HepG2 (cell line): ENCODE data around the gene ADGRG1. TPM values are rescaled to one million over a fixed set of nuclear protein-coding genes. Genes with fewer than 3 reads are reported as not detected.

Source experiments
- CERS6 ChIP-seq: sonication (generic); formaldehyde crosslinking; IDR thresholded peaks from 2 replicates; pipeline ENCODE4 v1.5.0; 2020; ENCODE audit warnings: missing genetic modification reagents
- ELF1 ChIP-seq: sonication (generic); formaldehyde crosslinking; IDR thresholded peaks from 2 replicates; pipeline ENCODE4 v1.4.0; 2020; ENCODE audit warnings: missing genetic modification reagents
- GABPA ChIP-seq, 2 experiments: IDR thresholded peaks; 2 replicates each; pipeline ENCODE4 v1.6.1; 2011 to 2016; ENCODE audit warnings: low read depth in 2 of 2, low read length in 1 of 2, missing biosample characterization in 1 of 2, missing genetic modification characterization in 1 of 2
- IKZF5 ChIP-seq: IDR thresholded peaks from 2 replicates; pipeline ENCODE4 v1.6.1; 2018; ENCODE audit warnings: missing genetic modification reagents, mild to moderate bottlenecking, missing compliant biosample characterization
- KAT8 ChIP-seq: IDR thresholded peaks from 2 replicates; pipeline ENCODE4 v1.6.1; 2016; ENCODE audit warnings: missing genetic modification reagents, missing compliant biosample characterization
- MAFF ChIP-seq: IDR thresholded peaks from 2 replicates; pipeline ENCODE4 v1.6.1; 2011; ENCODE audit warnings: low read depth, low read length, improper control_type of control experiment
- MLX ChIP-seq: IDR thresholded peaks from 2 replicates; pipeline ENCODE4 v1.6.1; 2016
- PRDM4 ChIP-seq: sonication (generic); formaldehyde crosslinking; IDR thresholded peaks from 2 replicates; pipeline ENCODE4 v1.9.0; 2021; ENCODE audit warnings: missing genetic modification reagents, borderline replicate concordance
- SNAI1 ChIP-seq: sonication (generic); formaldehyde crosslinking; IDR thresholded peaks from 2 replicates; pipeline ENCODE4 v1.5.0; 2020; ENCODE audit warnings: mild to moderate bottlenecking, missing genetic modification reagents, borderline replicate concordance
- TBP ChIP-seq: sonication (generic); formaldehyde crosslinking; IDR thresholded peaks from 2 replicates; pipeline ENCODE4 v1.5.0; 2020; ENCODE audit warnings: missing genetic modification reagents
- TBX2 ChIP-seq: sonication (generic); formaldehyde crosslinking; IDR thresholded peaks from 2 replicates; pipeline ENCODE4 v1.5.0; 2020; ENCODE audit warnings: missing genetic modification reagents, mild to moderate bottlenecking, borderline replicate concordance
- TEAD3 ChIP-seq: optimal IDR thresholded peaks from 2 replicates; pipeline ENCODE3; 2016; ENCODE audit warnings: borderline replicate concordance
- ZBTB42 ChIP-seq: sonication (generic); formaldehyde crosslinking; IDR thresholded peaks from 2 replicates; pipeline ENCODE4 v1.5.0; 2020; ENCODE audit warnings: mild to moderate bottlenecking, missing genetic modification reagents
- ZC3H13 ChIP-seq: sonication (generic); formaldehyde crosslinking; IDR thresholded peaks from 2 replicates; pipeline ENCODE4 v1.8.1; 2023; ENCODE audit warnings: mild to moderate bottlenecking, missing genetic modification reagents, moderate library complexity
- ZFP36L2 ChIP-seq: sonication (generic); formaldehyde crosslinking; IDR thresholded peaks from 2 replicates; pipeline ENCODE4 v1.4.0; 2020; ENCODE audit warnings: missing genetic modification reagents
- ZNF33A ChIP-seq: sonication (generic); formaldehyde crosslinking; IDR thresholded peaks from 2 replicates; pipeline ENCODE4 v1.5.1; 2020; ENCODE audit warnings: missing genetic modification reagents, mild to moderate bottlenecking, moderate library complexity, borderline replicate concordance
- ZNF569 ChIP-seq: sonication (generic); formaldehyde crosslinking; IDR thresholded peaks from 2 replicates; pipeline ENCODE4 v1.5.0; 2020; ENCODE audit warnings: mild to moderate bottlenecking, missing genetic modification reagents, moderate library complexity, borderline replicate concordance
- polyA plus RNA-seq, 8 experiments: library from polyadenylated mRNA; depleted of rRNA in 3 of 8; stranded (reverse) in 7 of 8; unstranded in 1 of 8; fragments of >200 nt; fragmentation: Illumina TruSeq in 4 of 8; extraction: Trizol in 4 of 8; gene quantifications; 2 replicates each; pipeline versions ENCODE4 v1.2.1 to v1.2.3, GENCODE V29; 2011 to 2016; ENCODE audit warnings: low read depth in 4 of 8, missing spikeins in 1 of 8, mixed read lengths in 1 of 8; ENCODE audit not compliant: insufficient read depth in 1 of 8
- total RNA-seq, 5 experiments: library from RNA; depleted of rRNA; stranded (reverse); fragments of >200 nt; fragmentation: Illumina TruSeq; extraction: Trizol; gene quantifications; 2 replicates each; pipeline ENCODE4 v1.2.3, GENCODE V29; 2016; ENCODE audit warnings: low read depth in 1 of 5
- TF ChIP-seq, protein P1 (sequence below): sonication (generic); formaldehyde crosslinking; IDR thresholded peaks from 2 replicates; pipeline ENCODE4 v1.4.0; 2020; ENCODE audit warnings: mild to moderate bottlenecking, missing genetic modification reagents
- TF ChIP-seq, protein P2 (sequence below), 2 experiments: sonication (generic) in 1 of 2; formaldehyde crosslinking in 1 of 2; IDR thresholded peaks; 2 replicates each; pipeline versions ENCODE4 v1.5.1 to v1.6.1; 2011 to 2020; ENCODE audit warnings: borderline replicate concordance in 1 of 2, low read depth in 1 of 2, low read length in 1 of 2, mild to moderate bottlenecking in 1 of 2, missing genetic modification reagents in 1 of 2, moderate library complexity in 1 of 2

ADGRG1 gene
- total and polyA plus RNA-seq, 2 of the 13 experiments (the other 11 are each of a cell fraction or from before 2014, with no cell fraction given) = 2.7 to 5.9 TPM

GRCh38 chr16:57606847-57607501 lies 21.5 kb upstream of the ADGRG1 start (continued):
- TF ChIP-seq, protein P1, sequence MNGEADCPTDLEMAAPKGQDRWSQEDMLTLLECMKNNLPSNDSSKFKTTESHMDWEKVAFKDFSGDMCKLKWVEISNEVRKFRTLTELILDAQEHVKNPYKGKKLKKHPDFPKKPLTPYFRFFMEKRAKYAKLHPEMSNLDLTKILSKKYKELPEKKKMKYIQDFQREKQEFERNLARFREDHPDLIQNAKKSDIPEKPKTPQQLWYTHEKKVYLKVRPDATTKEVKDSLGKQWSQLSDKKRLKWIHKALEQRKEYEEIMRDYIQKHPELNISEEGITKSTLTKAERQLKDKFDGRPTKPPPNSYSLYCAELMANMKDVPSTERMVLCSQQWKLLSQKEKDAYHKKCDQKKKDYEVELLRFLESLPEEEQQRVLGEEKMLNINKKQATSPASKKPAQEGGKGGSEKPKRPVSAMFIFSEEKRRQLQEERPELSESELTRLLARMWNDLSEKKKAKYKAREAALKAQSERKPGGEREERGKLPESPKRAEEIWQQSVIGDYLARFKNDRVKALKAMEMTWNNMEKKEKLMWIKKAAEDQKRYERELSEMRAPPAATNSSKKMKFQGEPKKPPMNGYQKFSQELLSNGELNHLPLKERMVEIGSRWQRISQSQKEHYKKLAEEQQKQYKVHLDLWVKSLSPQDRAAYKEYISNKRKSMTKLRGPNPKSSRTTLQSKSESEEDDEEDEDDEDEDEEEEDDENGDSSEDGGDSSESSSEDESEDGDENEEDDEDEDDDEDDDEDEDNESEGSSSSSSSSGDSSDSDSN (CRISPR knock-in tag) = peak; percentile 80
- TF ChIP-seq SNAI1 (CRISPR knock-in tag) (peak; percentile 99), ELF1 (CRISPR knock-in tag) (peak; percentile 52; the same call in 1 of the 2 replicates), TBP (CRISPR knock-in tag) (no peak), PRDM4 (CRISPR knock-in tag) (no peak), TBX2 (peak; percentile 41; the same call in 1 of the 2 replicates), ZC3H13 (CRISPR knock-in tag) (no peak), TEAD3 (CRISPR knock-in tag) (peak; percentile 63), KAT8 (CRISPR knock-in tag) (0 out of 2 replicates have a peak, but pooled peaks have one; percentile 50), MAFF (no peak), ZBTB42 (CRISPR knock-in tag) (peak; percentile 69; the same call in 1 of the 2 replicates), MLX (CRISPR knock-in tag) (no peak), GABPA (IDR thresholded peaks at IDR 0.05; ENCODE audit: low read depth, low read length) (no peak), GABPA (CRISPR knock-in tag; IDR thresholded peaks at IDR 0.05; ENCODE audit: low read depth) (no peak), ZNF33A (CRISPR knock-in tag) (no peak), ZFP36L2 (CRISPR knock-in tag) (no peak), ZNF569 (no peak), IKZF5 (CRISPR knock-in tag) (peak; percentile 78; the same call in 1 of the 2 replicates), CERS6 (no peak)
- TF ChIP-seq, protein P2, sequence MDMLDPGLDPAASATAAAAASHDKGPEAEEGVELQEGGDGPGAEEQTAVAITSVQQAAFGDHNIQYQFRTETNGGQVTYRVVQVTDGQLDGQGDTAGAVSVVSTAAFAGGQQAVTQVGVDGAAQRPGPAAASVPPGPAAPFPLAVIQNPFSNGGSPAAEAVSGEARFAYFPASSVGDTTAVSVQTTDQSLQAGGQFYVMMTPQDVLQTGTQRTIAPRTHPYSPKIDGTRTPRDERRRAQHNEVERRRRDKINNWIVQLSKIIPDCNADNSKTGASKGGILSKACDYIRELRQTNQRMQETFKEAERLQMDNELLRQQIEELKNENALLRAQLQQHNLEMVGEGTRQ (IDR thresholded peaks at IDR 0.05; ENCODE audit: low read depth, low read length) = no peak
- TF ChIP-seq, protein P2 (CRISPR knock-in tag; IDR thresholded peaks at IDR 0.05; ENCODE audit: borderline replicate concordance) = no peak
